RWPE1 (cell line): ENCODE results near the gene ASB2.
A peak's percentile ranks its signal among the peaks of the same experiment; 100 is the strongest.

Experiments
- CTCF ChIA-PET: fragments of 350-600 bp; sonication (Branson Sonifier 250); formaldehyde crosslinking; extraction: SDS; loops from one replicate; lab custom pipeline; 2021; lab: Yijun Ruan, JAX
- POLR2A ChIA-PET: fragments of 400-600 bp; formaldehyde crosslinking; extraction: SDS; loops from one replicate; lab custom pipeline; 2020; ENCODE audit warnings: antibody characterized with exemption; ENCODE audit not compliant: low non-redundant PET; lab: Yijun Ruan, JAX
- DNase-seq: peaks from one replicate; pipeline ENCODE4 v3.0.0; 2012; ENCODE audit warnings: low spot score
- H3K27ac ChIP-seq: fragments of 450-650 bp; 2 replicates; pipeline ENCODE4 v1.5.1; 2017
- CTCF ChIP-seq: fragments of 450-650 bp; conservative IDR thresholded peaks from 2 replicates; pipeline ENCODE4 v1.5.1; 2017; ENCODE audit warnings: low read depth, mild to moderate bottlenecking

The ASB2 gene

GRCh38 chr14:93958567-93959238 lies 17.7 kb downstream of the ASB2 start:
- DNase-seq: no peak
- TF ChIP-seq CTCF: no peak
- peak overlapping the region; percentile 73 for H3K27ac ChIP-seq
- CTCF ChIA-PET: interaction anchor here (0.7 to 2.3 kb wide), 2 partner anchors 19 to 26 kb away, joined by 3 to 9 read pairs; no protein-coding TSS in a partner anchor
- POLR2A ChIA-PET: no interaction called here

- ChIA-PET CTCF (interaction anchor here (0.6 to 2.3 kb wide), 2 partner anchors 18 to 122 kb away, joined by 3 to 9 read pairs; no protein-coding TSS in a partner anchor), POLR2A (no interaction called here)
- H3K27ac ChIP-seq: no peak overlapping the region
- no peak for DNase-seq
- TF ChIP-seq CTCF: no peak
Measured at GRCh38 chr14:93957751-93958566, 18.4 kb downstream of the ASB2 start.

- no peak overlapping the region for H3K27ac ChIP-seq
- CTCF ChIA-PET: interaction anchor here (0.6 kb wide), 1 partner anchor 122 kb away, joined by 3 read pairs; no protein-coding TSS in a partner anchor
- POLR2A ChIA-PET: no interaction called here
- TF ChIP-seq CTCF: no peak
- DNase-seq: no peak
Measured at GRCh38 chr14:93957333-93957710, 19.0 kb downstream of the ASB2 start.

DNA sequence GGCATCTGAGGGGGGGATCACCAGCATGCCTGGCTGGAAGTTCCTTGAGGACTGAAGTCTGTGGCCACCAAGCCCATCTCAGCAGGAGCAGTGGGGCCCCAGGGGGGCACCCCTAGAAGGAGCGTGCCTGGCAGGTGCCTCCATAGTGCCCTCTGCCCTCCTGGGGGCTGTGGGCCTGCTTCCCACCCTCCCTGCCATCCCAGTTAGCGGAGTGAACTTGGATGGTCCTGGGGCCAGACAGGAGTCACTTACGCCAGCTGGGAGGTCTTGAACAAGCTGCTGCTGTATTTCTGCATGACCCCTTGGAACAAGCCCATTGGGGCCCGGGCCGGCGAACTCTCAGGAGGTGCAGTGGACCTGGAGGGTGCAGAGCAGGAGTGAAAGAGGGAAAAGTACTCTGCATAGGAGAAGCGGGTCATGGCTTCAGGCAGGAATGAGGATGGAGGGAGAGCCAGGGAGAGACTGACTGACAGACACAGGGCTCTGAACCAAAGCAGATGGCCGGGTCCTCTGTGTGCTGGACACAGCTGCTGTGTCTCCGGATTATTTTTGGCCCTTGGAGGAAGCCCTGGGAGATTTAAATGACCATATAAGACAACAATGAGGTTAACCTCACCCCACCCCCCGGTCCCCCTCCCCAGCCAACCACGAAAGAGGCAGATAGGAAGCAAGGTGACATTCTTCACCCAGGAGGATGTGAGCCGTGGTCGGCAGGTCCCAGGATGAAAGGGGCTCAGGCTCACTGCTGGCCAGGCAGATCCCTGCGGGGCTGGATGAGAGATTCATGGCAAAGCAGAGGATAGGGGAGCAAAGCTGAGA lies 19.6 kb downstream of the ASB2 start:
- H3K27ac ChIP-seq: no peak overlapping the region
- POLR2A ChIA-PET: no interaction called here
- CTCF ChIA-PET: interaction anchor here (0.6 kb wide), 1 partner anchor 123 kb away, joined by 3 read pairs; no protein-coding TSS in a partner anchor
- no peak for TF ChIP-seq CTCF
- DNase-seq: no peak

- CTCF ChIA-PET: no interaction called here
- no peak for DNase-seq
- H3K27ac ChIP-seq: no peak overlapping the region
- TF ChIP-seq CTCF: no peak
- POLR2A ChIA-PET: no interaction called here
Measured at GRCh38 chr14:93955850-93956481, 20.4 kb downstream of the ASB2 start.
